Measurements from ENCODE around the gene TGFBR2. TPM values are rescaled to one million over a fixed set of nuclear protein-coding genes. Genes with fewer than 3 reads are reported as not detected.

The TGFBR2 gene
- total and polyA plus RNA-seq, 2 of the 13 experiments (the other 11 are each of a cell fraction or from before 2014, with no cell fraction given) = 82.2 to 187 TPM

DNA sequence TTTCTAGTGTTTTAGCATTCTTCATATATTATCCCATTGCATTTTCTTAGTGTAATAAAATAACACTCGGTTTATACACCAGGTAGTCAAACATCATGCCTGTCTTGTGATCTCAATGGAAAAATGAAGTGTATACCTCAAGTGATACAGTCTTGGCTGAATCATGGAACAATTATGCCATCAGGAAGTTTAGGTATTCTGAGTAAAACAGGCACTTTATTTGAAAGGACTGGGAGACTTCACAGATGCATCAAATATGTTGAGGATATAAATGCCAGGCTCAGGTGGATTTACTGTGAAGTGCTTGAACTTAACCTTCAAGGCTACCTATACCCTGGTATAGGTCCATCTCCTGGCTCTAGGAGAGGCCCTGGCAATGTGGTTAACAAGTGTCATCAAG is 8.5 kb downstream of the TGFBR2 start:
- BruUV-seq (replicated peaks) = no TSS peak
- H3K27ac ChIP-seq (ENCODE audit: extremely low read length, insufficient read depth, low read length) = peak overlapping the region; percentile 3
- H4K20me1 ChIP-seq (ENCODE audit: insufficient read depth, low read length) = peaks cover 100% of the 10 kb centered on the region
- H3K4me2 ChIP-seq (ENCODE audit: low read depth, low read length) = peak overlapping the region; percentile 92
- POLR2A ChIA-PET = interaction anchor here (1.5 kb wide), 1 partner anchor 9 kb away, joined by 4 read pairs; the partner anchor contains the start of gene TGFBR2
- H3K9me3 ChIP-seq (ENCODE audit: low read length) = no peaks in the 10 kb centered on the region
- no peaks in the 10 kb centered on the region; a peak in 1 of 5 replicates for H3K27me3 ChIP-seq (ENCODE audit: control insufficient read depth in 1 of 2, insufficient read depth in 2 of 2, low read length in 2 of 2)
- H3K36me3 ChIP-seq (replicated peaks in 1 of 2; ENCODE audit: control insufficient read depth in 1 of 2, insufficient read depth in 2 of 2, low read length in 2 of 2) = peaks cover 14 to 61% of the 10 kb centered on the region in 2 experiments
- WGBS (ENCODE audit: low lambda C conversion rate) = 50% methylated on average over 1 of the region's 1 CpG
- in situ Hi-C loops (cut with HindIII; ENCODE audit: extremely low pct_ligation_motif_present, low pct_unique_long_range_greater_than_20kb) = no loop called here
- peak; percentile 45; the same call in 1 of the 2 replicates for TF ChIP-seq RBFOX2 (IDR thresholded peaks at IDR 0.05; ENCODE audit: low read depth, low read length)
- TF ChIP-seq RBM22 (optimal IDR thresholded peaks at IDR 0.05; ENCODE audit: low read length) = peak; percentile 96
- 0 out of 2 replicates have a peak, but pooled peaks have one; percentile 3 for TF ChIP-seq POLR2AphosphoS5 (IDR thresholded peaks at IDR 0.05; ENCODE audit: low read depth, low read length)
- no peak for TF ChIP-seq ZNF556 (CRISPR knock-in tag; IDR thresholded peaks at IDR 0.05; ENCODE audit: borderline replicate concordance)
- TF ChIP-seq ZNF446 (CRISPR knock-in tag; IDR thresholded peaks at IDR 0.05) = no peak
- TF ChIP-seq, protein P1, sequence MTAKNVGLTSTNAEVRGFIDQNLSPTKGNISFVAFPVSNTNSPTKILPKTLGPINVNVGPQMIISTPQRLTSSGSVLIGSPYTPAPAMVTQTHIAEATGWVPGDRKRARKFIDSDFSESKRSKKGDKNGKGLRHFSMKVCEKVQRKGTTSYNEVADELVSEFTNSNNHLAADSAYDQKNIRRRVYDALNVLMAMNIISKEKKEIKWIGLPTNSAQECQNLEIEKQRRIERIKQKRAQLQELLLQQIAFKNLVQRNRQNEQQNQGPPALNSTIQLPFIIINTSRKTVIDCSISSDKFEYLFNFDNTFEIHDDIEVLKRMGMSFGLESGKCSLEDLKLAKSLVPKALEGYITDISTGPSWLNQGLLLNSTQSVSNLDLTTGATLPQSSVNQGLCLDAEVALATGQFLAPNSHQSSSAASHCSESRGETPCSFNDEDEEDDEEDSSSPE (CRISPR knock-in tag; IDR thresholded peaks at IDR 0.05) = no peak
- TF ChIP-seq ZNF317 (CRISPR knock-in tag; IDR thresholded peaks at IDR 0.05) = no peak
- no peak for ATAC-seq
- H3K9ac ChIP-seq (ENCODE audit: insufficient read depth, low read depth, low read length) = peak overlapping the region; percentile 88; the same call in 1 of the 2 replicates
- H3K4me3 ChIP-seq (replicated peaks in 1 of 3; ENCODE audit: insufficient read depth in 1 of 3, low read depth in 2 of 3, low read length in 3 of 3) = peak overlapping the region in 2 of 3 experiments; percentile 27 to 46; a peak in 2 of 6 replicates
- intact Hi-C loops (cut with micrococcal nuclease; ENCODE audit: unreplicated experiment) = no loop called here
- no peak for DNase-seq (ENCODE audit: low spot score)
- peaks cover 95% of the 10 kb centered on the region for H3K4me1 ChIP-seq (ENCODE audit: insufficient read depth, low read length)
- H2AFZ ChIP-seq (ENCODE audit: low read length) = no peak overlapping the region
- CTCF ChIA-PET (ENCODE audit: low intra/inter-chr PET ratio, low total read pairs) = no interaction called here
- no peak for FAIRE-seq
- peaks cover 99% of the 10 kb centered on the region for H3K79me2 ChIP-seq (ENCODE audit: insufficient read depth, low read length)

Data from HepG2 (cell line).